22Rv1 (cell line): ENCODE data around the gene MAP3K3.

Experiments used
- H3K27ac ChIP-seq: fragments of 450-650 bp; 2 replicates; pipeline ENCODE4 v1.5.1; 2017
- CTCF ChIP-seq: fragments of 450-650 bp; IDR thresholded peaks from 2 replicates; pipeline ENCODE4 v1.5.1; 2017; ENCODE audit warnings: mild to moderate bottlenecking
- ZFX ChIP-seq: fragments of 450-650 bp; IDR thresholded peaks from 2 replicates; pipeline ENCODE4 v1.6.1; 2017; ENCODE audit warnings: antibody characterized with exemption, borderline replicate concordance

MAP3K3 gene

GRCh38 chr17:63693411-63694113, 71.3 kb downstream of the MAP3K3 start:
- TF ChIP-seq ZFX (no peak), CTCF (no peak)
- H3K27ac ChIP-seq, result no peak overlapping the region

- H3K27ac ChIP-seq, result no peak overlapping the region
- no peak for TF ChIP-seq CTCF
- no peak for TF ChIP-seq ZFX
These were observed 72.2 kb downstream of the MAP3K3 start for GRCh38 chr17:63694229-63694949.

- no peak overlapping the region for H3K27ac ChIP-seq
- no peak for TF ChIP-seq CTCF
- no peak for TF ChIP-seq ZFX
These were observed 72.9 kb downstream of the MAP3K3 start for GRCh38 chr17:63694950-63695773.

- TF ChIP-seq ZFX, result no peak
- TF ChIP-seq CTCF, result no peak
- H3K27ac ChIP-seq, result no peak overlapping the region
These were observed 73.7 kb downstream of the MAP3K3 start for GRCh38 chr17:63695889-63696288.

GRCh38 chr17:63696381-63696961, 74.3 kb downstream of the MAP3K3 start:
- TF ChIP-seq CTCF (peak; percentile 40), ZFX (no peak)
- peak overlapping the region; percentile 39; the same call in 1 of the 2 replicates for H3K27ac ChIP-seq

GRCh38 chr17:63697341-63698286, 75.4 kb downstream of the MAP3K3 start:
- TF ChIP-seq CTCF, result peak; percentile 82
- no peak for TF ChIP-seq ZFX
- peak overlapping the region; percentile 39; the same call in 1 of the 2 replicates for H3K27ac ChIP-seq
